Keratinocyte (primary cell): ENCODE results near the gene DLG2.

ENCODE experiments used
- EZH2 ChIP-seq: IDR thresholded peaks from one replicate; pipeline ENCODE4 v1.6.1; 2012; ENCODE audit warnings: inconsistent platforms, mild to moderate bottlenecking, low read length, moderate library complexity
- TF ChIP-seq, protein P1 (sequence below), 3 experiments: IDR thresholded peaks in 1 of 3; conservative IDR thresholded peaks in 1 of 3; optimal IDR thresholded peaks in 1 of 3; 2 replicates in 2 of 3; 3 replicates in 1 of 3; pipeline versions ENCODE3 to v1.5.1; 2011; ENCODE audit warnings: low read length in 3 of 3, mild to moderate bottlenecking in 3 of 3, moderate library complexity in 2 of 3, control low read depth in 1 of 3, inconsistent platforms in 1 of 3; ENCODE audit not compliant: insufficient read depth in 2 of 3; ENCODE audit errors: extremely low read depth in 1 of 3

DNA sequence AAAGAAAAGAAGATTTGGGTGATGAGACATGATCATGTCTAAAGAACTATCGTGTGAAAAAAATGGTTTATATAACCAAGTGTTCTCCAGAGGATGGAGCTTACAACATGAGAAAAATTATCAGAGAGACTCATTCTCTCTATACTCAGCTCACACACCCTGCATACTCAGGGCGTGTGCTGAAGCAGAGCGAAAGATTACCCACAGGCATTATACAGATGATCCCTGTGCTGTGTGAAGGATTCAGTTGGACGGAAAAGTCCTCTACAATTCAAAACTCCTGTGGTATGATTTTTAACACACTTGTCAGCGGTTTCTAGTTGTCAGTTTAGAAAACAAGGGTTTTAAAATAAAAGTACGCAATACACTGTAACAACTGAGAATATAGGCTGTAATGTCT lies 267.3 kb downstream of the DLG2 start:
- TF ChIP-seq, protein P1, sequence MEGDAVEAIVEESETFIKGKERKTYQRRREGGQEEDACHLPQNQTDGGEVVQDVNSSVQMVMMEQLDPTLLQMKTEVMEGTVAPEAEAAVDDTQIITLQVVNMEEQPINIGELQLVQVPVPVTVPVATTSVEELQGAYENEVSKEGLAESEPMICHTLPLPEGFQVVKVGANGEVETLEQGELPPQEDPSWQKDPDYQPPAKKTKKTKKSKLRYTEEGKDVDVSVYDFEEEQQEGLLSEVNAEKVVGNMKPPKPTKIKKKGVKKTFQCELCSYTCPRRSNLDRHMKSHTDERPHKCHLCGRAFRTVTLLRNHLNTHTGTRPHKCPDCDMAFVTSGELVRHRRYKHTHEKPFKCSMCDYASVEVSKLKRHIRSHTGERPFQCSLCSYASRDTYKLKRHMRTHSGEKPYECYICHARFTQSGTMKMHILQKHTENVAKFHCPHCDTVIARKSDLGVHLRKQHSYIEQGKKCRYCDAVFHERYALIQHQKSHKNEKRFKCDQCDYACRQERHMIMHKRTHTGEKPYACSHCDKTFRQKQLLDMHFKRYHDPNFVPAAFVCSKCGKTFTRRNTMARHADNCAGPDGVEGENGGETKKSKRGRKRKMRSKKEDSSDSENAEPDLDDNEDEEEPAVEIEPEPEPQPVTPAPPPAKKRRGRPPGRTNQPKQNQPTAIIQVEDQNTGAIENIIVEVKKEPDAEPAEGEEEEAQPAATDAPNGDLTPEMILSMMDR (optimal IDR thresholded peaks at IDR 0.05 in 1 of 3, IDR thresholded peaks at IDR 0.05 in 1 of 3, conservative IDR thresholded peaks at IDR 0.05 in 1 of 3; ENCODE audit: extremely low read depth in 1 of 3, insufficient read depth in 2 of 3, low read length in 3 of 3): no peak
- no peak for TF ChIP-seq EZH2
